Hepatocyte (in vitro differentiated cells): ENCODE results near the gene IL1R2. TPM values are rescaled to one million over a fixed set of nuclear protein-coding genes. Genes with fewer than 3 reads are reported as not detected.

Experiments used
- DNase-seq: peaks from one replicate; pipeline ENCODE4 v3.0.0-alpha.2; 2016; ENCODE audit warnings: low spot score
- H2AFZ ChIP-seq: fragments of 200-600 bp; sonication (generic); 2 replicates; pipeline ENCODE4 v1.6.0; 2016; ENCODE audit warnings: antibody characterized with exemption, mild to moderate bottlenecking
- H3K27ac ChIP-seq: fragments of 200-600 bp; sonication (generic); 2 replicates; pipeline ENCODE4 v1.5.1; 2016; ENCODE audit warnings: mild to moderate bottlenecking
- H3K27me3 ChIP-seq: fragments of 200-600 bp; sonication (generic); 2 replicates; pipeline ENCODE4 v1.6.1; 2016
- H3K36me3 ChIP-seq: fragments of 200-600 bp; sonication (generic); replicated peaks from 2 replicates; pipeline ENCODE4 v1.5.1; 2016; ENCODE audit warnings: low read depth; ENCODE audit not compliant: insufficient read depth
- H3K4me1 ChIP-seq: fragments of 200-600 bp; sonication (generic); 2 replicates; pipeline ENCODE4 v1.5.1; 2016; ENCODE audit warnings: mild to moderate bottlenecking, moderate library complexity; ENCODE audit not compliant: insufficient read depth
- H3K4me2 ChIP-seq: fragments of 200-600 bp; sonication (generic); 2 replicates; pipeline ENCODE4 v1.6.0; 2016
- H3K4me3 ChIP-seq: fragments of 200-600 bp; sonication (generic); 2 replicates; pipeline ENCODE4 v1.5.1; 2016; ENCODE audit warnings: mild to moderate bottlenecking
- H3K79me2 ChIP-seq: fragments of 200-600 bp; sonication (generic); 2 replicates; pipeline ENCODE4 v1.6.0; 2017; ENCODE audit warnings: mild to moderate bottlenecking
- H3K9me2 ChIP-seq: fragments of 200-600 bp; sonication (generic); replicated peaks from 2 replicates; pipeline ENCODE4 v1.6.0; 2017; ENCODE audit warnings: mild to moderate bottlenecking; ENCODE audit not compliant: insufficient read depth
- H3K9me3 ChIP-seq: fragments of 200-600 bp; sonication (generic); 2 replicates; pipeline ENCODE4 v1.5.1; 2016; ENCODE audit warnings: low read depth, mild to moderate bottlenecking
- H4K20me1 ChIP-seq: fragments of 200-600 bp; sonication (generic); 2 replicates; pipeline ENCODE4 v1.6.0; 2016; ENCODE audit warnings: mild to moderate bottlenecking; ENCODE audit not compliant: insufficient read depth, poor library complexity, severe bottlenecking
- CTCF ChIP-seq: fragments of 200-600 bp; sonication (generic); IDR thresholded peaks from 2 replicates; pipeline ENCODE4 v1.5.1; 2016; ENCODE audit warnings: antibody characterized with exemption, mild to moderate bottlenecking; ENCODE audit not compliant: poor library complexity
- EZH2 ChIP-seq: fragments of 200-600 bp; sonication (generic); IDR thresholded peaks from 2 replicates; pipeline ENCODE4 v1.6.1; 2016; ENCODE audit warnings: antibody characterized with exemption, mild to moderate bottlenecking, borderline replicate concordance
- EZH2phosphoT487 ChIP-seq: fragments of 200-600 bp; sonication (generic); IDR thresholded peaks from one replicate; pipeline ENCODE4 v1.6.1; 2018; ENCODE audit warnings: antibody characterized with exemption, mild to moderate bottlenecking, low read depth, moderate library complexity; ENCODE audit not compliant: unreplicated experiment, severe bottlenecking
- WGBS: methylation state at CpG from one replicate; pipeline ENCODE4 v1.1.6; 2016; ENCODE audit warnings: low lambda C conversion rate; ENCODE audit errors: missing lambda C conversion rate; 5-methylcytosine and 5-hydroxymethylcytosine counted together
- polyA plus RNA-seq: library from polyadenylated mRNA; unstranded; fragments of >200 nt; fragmentation: Nextera tagmentation; extraction: Ambion mirVana; gene quantifications from 2 replicates; pipeline ENCODE4 v1.2.1, GENCODE V29; 2016
- total RNA-seq: library from RNA; depleted of rRNA; stranded (reverse); fragments of >200 nt; gene quantifications from 2 replicates; pipeline ENCODE4 v1.2.3, GENCODE V29; 2014

Gene IL1R2
- total and polyA plus RNA-seq, 2 experiments from 2014 or later = 1.3 to 5.8 TPM

- Histone ChIP-seq H3K9me3 (no peaks in the 10 kb centered on the region), H4K20me1 (no peaks in the 10 kb centered on the region), H3K4me2 (no peak overlapping the region), H3K4me1 (peaks cover 8% of the 10 kb centered on the region), H3K4me3 (no peak overlapping the region), H3K36me3 (no peaks in the 10 kb centered on the region), H3K27ac (no peak overlapping the region), H3K9me2 (no peaks in the 10 kb centered on the region), H3K27me3 (no peaks in the 10 kb centered on the region), H3K79me2 (no peaks in the 10 kb centered on the region), H2AFZ (no peak overlapping the region)
- DNase-seq = no peak
- WGBS = 90% methylated on average over 2 of the region's 2 CpGs
- no peak for TF ChIP-seq CTCF
- no peak for TF ChIP-seq EZH2phosphoT487
- TF ChIP-seq EZH2 = no peak
Measured at GRCh38 chr2:102004581-102004980, 12.8 kb downstream of the IL1R2 start.

GRCh38 chr2:102005449-102005848, 13.7 kb downstream of the IL1R2 start:
- Histone ChIP-seq H3K27ac (no peak overlapping the region), H3K9me2 (no peaks in the 10 kb centered on the region), H3K36me3 (no peaks in the 10 kb centered on the region), H3K4me2 (no peak overlapping the region), H3K4me3 (no peak overlapping the region), H3K4me1 (no peaks in the 10 kb centered on the region), H2AFZ (no peak overlapping the region), H3K79me2 (no peaks in the 10 kb centered on the region), H3K27me3 (no peaks in the 10 kb centered on the region), H4K20me1 (no peaks in the 10 kb centered on the region), H3K9me3 (no peaks in the 10 kb centered on the region)
- 94% methylated on average over 4 of the region's 4 CpGs for WGBS
- no peak for DNase-seq
- TF ChIP-seq EZH2 = no peak
- no peak for TF ChIP-seq EZH2phosphoT487
- no peak for TF ChIP-seq CTCF

GRCh38 chr2:102005989-102006885, 14.5 kb downstream of the IL1R2 start:
- Histone ChIP-seq H3K4me2 (no peak overlapping the region), H3K27ac (no peak overlapping the region), H3K9me2 (no peaks in the 10 kb centered on the region), H3K36me3 (no peaks in the 10 kb centered on the region), H3K79me2 (no peaks in the 10 kb centered on the region), H3K9me3 (no peaks in the 10 kb centered on the region), H4K20me1 (no peaks in the 10 kb centered on the region), H3K4me3 (no peak overlapping the region), H3K4me1 (no peaks in the 10 kb centered on the region), H2AFZ (no peak overlapping the region), H3K27me3 (no peaks in the 10 kb centered on the region)
- no peak for TF ChIP-seq EZH2phosphoT487
- TF ChIP-seq CTCF = peak; percentile 60
- WGBS = 61% methylated on average over 15 of the region's 15 CpGs
- peak; percentile 77 for DNase-seq
